Fibroblast of pulmonary artery (primary cell): ENCODE data around the gene DLX2.
"Not testable (repeated sequence)": the region's sequence is repeated elsewhere in the genome, so short reads cannot be mapped to it uniquely, and the experiment has no call there.

Experiments
- DNase-seq: peaks from one replicate; pipeline ENCODE4 v3.0.0-alpha.2; 2010; ENCODE audit warnings: low read depth
- H3K4me3 ChIP-seq: replicated peaks from 2 replicates; pipeline ENCODE4 v1.5.1; 2011; ENCODE audit warnings: low read depth, mild to moderate bottlenecking, control low read depth, low read length, moderate library complexity
- TF ChIP-seq, protein P1 (sequence below): IDR thresholded peaks from 2 replicates; pipeline ENCODE4 v1.5.1; 2011; ENCODE audit warnings: mild to moderate bottlenecking, control low read depth, low read length, inconsistent platforms; ENCODE audit errors: missing control alignments

Gene DLX2

DNA sequence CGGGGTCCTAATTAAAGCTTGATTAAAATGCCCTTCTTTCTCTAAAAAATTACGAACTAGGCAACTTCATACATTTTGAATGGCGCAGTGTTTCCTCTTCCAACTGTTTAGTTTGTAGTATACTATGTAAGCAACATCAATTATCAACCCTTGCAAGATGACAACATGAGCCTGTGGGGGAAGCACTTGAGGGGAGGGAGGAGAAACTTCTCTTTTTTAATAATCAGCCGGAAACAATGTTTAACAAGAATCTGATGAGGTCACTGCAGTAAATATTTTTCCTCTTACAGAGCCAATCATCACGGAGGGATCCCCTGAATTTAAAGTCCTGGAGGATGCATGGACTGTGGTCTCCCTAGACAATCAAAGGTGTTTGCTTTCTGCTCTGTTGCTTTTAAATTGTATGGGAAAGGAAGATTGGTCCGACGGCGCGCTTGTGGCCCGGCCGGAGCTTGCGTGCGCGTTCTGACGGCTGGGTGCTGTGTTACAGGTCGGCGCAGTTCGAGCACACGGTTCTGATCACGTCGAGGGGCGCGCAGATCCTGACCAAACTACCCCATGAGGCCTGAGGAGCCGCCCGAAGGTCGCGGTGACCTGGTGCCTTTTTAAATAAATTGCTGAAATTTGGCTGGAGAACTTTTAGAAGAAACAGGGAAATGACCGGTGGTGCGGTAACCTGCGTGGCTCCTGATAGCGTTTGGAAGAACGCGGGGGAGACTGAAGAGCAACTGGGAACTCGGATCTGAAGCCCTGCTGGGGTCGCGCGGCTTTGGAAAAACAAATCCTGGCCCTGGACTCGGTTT is 22.7 kb downstream of the DLX2 start:
- no peak overlapping the region for H3K4me3 ChIP-seq
- TF ChIP-seq, protein P1, sequence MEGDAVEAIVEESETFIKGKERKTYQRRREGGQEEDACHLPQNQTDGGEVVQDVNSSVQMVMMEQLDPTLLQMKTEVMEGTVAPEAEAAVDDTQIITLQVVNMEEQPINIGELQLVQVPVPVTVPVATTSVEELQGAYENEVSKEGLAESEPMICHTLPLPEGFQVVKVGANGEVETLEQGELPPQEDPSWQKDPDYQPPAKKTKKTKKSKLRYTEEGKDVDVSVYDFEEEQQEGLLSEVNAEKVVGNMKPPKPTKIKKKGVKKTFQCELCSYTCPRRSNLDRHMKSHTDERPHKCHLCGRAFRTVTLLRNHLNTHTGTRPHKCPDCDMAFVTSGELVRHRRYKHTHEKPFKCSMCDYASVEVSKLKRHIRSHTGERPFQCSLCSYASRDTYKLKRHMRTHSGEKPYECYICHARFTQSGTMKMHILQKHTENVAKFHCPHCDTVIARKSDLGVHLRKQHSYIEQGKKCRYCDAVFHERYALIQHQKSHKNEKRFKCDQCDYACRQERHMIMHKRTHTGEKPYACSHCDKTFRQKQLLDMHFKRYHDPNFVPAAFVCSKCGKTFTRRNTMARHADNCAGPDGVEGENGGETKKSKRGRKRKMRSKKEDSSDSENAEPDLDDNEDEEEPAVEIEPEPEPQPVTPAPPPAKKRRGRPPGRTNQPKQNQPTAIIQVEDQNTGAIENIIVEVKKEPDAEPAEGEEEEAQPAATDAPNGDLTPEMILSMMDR = no peak
- no peak for DNase-seq

DNA sequence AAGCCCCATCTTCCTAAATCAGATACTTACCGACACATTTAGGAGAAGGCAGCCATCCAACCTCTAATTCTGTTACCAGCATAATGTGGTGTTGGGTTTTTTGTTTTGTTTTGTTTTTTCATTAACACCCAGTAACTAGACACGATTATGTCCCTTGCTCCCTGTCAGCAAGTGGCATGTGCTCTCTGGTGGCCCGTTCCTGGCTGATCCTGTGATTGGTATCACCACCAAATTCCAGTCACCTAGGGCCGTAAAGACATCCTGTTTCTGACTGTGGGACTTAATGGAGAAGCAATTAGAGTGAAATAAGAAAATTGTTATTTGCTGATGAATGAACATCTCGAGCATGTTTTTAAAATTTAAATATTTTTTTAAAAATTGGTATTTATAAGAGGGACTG is 23.3 kb downstream of the DLX2 start:
- no peak for DNase-seq
- TF ChIP-seq, protein P1 = no peak
- H3K4me3 ChIP-seq = no peak overlapping the region

DNA sequence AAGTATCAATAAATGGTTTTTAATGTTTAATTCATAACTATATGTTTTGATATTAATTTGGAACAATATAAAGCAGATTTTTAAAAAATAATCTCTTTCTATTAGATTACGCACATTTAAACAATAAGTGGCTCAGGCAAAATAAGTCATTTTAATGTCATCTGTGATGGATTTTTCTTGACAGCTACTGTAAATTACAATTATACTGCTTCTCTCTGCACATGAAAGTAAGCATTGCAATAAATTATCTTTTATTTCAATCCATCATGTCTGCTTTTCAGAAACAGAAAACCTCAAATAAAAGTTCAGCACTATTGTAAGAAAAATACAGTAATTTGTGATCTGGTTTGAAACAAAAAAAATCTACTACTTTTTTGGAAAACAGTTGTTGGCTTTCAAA is 28.4 kb downstream of the DLX2 start:
- no peak overlapping the region for H3K4me3 ChIP-seq
- TF ChIP-seq, protein P1 = no peak
- no peak for DNase-seq

DNA sequence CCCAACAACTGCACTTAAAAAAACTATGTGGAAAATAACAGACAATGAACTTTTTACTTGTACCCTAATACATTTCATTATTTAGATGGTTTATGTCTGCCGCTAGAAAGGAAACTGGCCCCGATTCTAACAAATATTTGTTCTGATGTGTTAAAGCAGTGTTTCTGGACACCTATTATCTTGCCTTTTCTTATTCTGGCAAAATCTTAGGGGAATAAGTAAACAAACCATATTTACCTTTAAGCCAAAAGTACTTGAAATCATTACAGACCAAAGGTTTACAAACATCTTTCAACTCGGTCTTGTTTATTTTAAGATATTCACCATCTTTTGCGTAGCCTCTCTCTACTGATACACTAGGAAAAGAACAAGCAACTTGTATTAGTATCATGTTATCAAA is 29.2 kb downstream of the DLX2 start:
- no peak overlapping the region for H3K4me3 ChIP-seq
- DNase-seq = no peak
- TF ChIP-seq, protein P1 = no peak

DNA sequence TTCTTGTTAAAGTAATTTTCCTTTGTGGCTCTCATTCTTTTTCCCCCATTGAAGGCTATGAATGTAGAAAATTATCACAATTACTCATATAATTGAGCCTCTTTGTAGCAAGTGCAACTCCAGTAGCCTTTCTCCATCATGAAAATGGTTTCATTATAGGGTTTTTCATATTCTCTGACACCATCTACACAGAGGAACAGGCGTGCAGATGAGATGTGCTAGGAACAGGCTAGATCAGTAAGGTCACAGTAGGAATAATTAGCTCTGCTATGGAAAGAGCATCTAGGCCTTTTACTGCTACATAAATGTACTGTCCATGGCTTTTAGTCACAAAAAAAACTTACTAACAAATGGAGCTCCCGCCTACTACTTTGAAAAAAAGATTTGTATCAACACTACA is 30.0 kb downstream of the DLX2 start:
- no peak overlapping the region for H3K4me3 ChIP-seq
- TF ChIP-seq, protein P1 = no peak
- DNase-seq = no peak

DNA sequence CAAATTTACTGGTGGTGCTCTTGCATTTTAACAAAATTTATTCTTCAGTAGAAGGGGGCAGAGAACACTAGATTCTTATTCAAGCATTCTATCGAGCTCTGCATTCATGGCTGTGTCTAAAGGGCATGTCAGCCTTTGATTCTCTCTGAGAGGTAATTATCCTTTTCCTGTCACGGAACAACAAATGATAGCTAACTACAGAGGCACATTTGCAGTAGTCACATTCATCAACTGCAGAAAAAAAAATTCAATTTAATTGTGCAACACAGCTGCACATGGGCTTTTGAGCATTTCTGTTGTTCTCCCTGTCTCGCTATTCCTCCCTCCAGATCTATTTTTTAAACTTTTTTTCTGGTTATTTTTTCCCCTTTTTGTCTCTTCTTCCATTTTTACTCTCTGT is 30.4 kb downstream of the DLX2 start:
- TF ChIP-seq, protein P1 = no peak
- no peak overlapping the region for H3K4me3 ChIP-seq
- DNase-seq = no peak

DNA sequence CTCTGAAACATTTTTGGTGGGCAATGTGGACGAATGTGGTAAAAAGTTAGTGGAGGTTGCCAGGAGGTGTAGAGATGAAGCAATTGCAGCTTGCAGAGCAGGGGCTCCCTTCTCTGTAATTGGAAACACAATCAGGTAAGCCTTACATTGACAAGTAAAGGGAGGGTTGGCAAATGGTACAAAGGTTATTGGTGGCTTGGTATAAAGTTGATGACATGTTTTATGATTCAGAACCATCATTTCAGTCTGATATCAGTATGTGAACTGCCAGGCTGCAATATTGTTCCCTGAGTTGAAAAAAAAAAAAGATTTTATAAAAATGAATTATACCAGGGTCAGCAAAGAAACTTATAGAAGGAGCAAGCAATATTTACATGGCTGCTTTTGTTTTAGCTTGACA is 31.8 kb downstream of the DLX2 start:
- no peak overlapping the region for H3K4me3 ChIP-seq
- no peak for DNase-seq
- TF ChIP-seq, protein P1 = no peak

DNA sequence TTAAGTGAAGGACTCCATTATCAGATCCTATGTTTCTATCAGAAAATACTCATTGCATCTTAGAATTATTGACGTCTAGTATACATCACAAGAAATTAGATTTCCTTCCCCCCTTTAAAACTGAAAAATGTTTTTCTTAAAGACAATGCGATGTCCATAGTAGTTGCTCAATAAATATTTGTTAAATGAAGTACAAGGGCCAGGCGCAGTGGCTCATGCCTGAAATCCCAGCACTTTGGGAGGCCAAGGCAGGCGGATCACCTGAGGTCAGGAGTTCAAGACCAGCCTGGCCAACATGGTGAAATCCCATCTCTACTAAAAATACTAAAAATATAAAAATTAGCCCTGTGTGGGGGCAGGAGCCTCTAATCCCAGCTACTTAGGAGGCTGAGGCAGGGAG is 34.8 kb downstream of the DLX2 start:
- not testable (repeated sequence) for DNase-seq

More for the DNA sequence above, 34.8 kb downstream of the DLX2 start:
- H3K4me3 ChIP-seq = not testable (repeated sequence)
